K562 (cell line): ENCODE measurements around the gene RXYLT1. TPM values are rescaled to one million over a fixed set of nuclear protein-coding genes. Genes with fewer than 3 reads are reported as not detected.

ENCODE experiments used
- ATAC-seq: fragments of 200-7000 bp; cut with Tn5 transposase; 3 replicates; pipeline ENCODE4 v1.9.1; 2020; ENCODE audit warnings: moderate library complexity
- BruUV-seq: library from RNA; stranded (reverse); fragments of 400-500 nt; replicated peaks from 2 replicates; lab custom pipeline; 2021; lab: Mats Ljungman, UMichigan
- CTCF ChIA-PET: fragments of 300-600 bp; formaldehyde crosslinking; extraction: SDS; loops from one replicate; lab custom pipeline; 2021; ENCODE audit warnings: low intra/inter-chr PET ratio; lab: Yijun Ruan, JAX
- POLR2A ChIA-PET: fragments of 300-600, 350-650 bp; sonication (Branson Sonifier 250); formaldehyde crosslinking; extraction: SDS; loops from one replicate; lab custom pipeline; 2021; ENCODE audit warnings: antibody characterized with exemption, inconsistent platforms; lab: Yijun Ruan, JAX
- DNase-seq, 4 experiments: peaks; one replicate each; pipeline versions ENCODE4 v3.0.0 to v3.0.0-alpha.2; 2011 to 2018; ENCODE audit warnings: low spot score in 3 of 4, mixed read lengths in 3 of 4; ENCODE audit errors: extremely low read depth in 1 of 4
- FAIRE-seq: peaks from 2 replicates; lab custom pipeline; 2011; peaks lifted over from hg19 to GRCh38; lab: Jason Lieb, UNC
- H2AFZ ChIP-seq: 2 replicates; pipeline ENCODE4 v1.6.0; 2011; ENCODE audit warnings: low read depth, low read length, control low read depth, inconsistent platforms
- H3K27ac ChIP-seq: fragments of 200-600 bp; 3 replicates; pipeline ENCODE4 v1.8.0; 2011; ENCODE audit warnings: low read depth, mild to moderate bottlenecking, control low read depth, inconsistent platforms, low read length, moderate library complexity, mixed read lengths; ENCODE audit errors: extremely low read depth
- H3K27me3 ChIP-seq, 2 experiments: fragments of 300-600 bp in 1 of 2; 2 replicates in 1 of 2; 3 replicates in 1 of 2; pipeline versions ENCODE4 v1.6.0 to v1.8.0; 2011; ENCODE audit warnings: inconsistent platforms in 2 of 2, low read length in 2 of 2, mild to moderate bottlenecking in 1 of 2, mixed read lengths in 1 of 2, moderate library complexity in 1 of 2; ENCODE audit not compliant: control insufficient read depth in 2 of 2, insufficient read depth in 2 of 2
- H3K36me3 ChIP-seq: fragments of 300-600 bp; 3 replicates; pipeline ENCODE4 v1.8.0; 2011; ENCODE audit warnings: mild to moderate bottlenecking, low read length, inconsistent platforms; ENCODE audit not compliant: control insufficient read depth, insufficient read depth
- H3K4me1 ChIP-seq, 2 experiments: fragments of 200-600 bp in 1 of 2; replicated peaks in 1 of 2; 2 replicates in 1 of 2; 3 replicates in 1 of 2; pipeline versions ENCODE4 v1.5.1 to v1.8.0; 2011; ENCODE audit warnings: inconsistent platforms in 2 of 2, low read length in 2 of 2, mild to moderate bottlenecking in 1 of 2, mixed read lengths in 1 of 2, moderate library complexity in 1 of 2; ENCODE audit not compliant: control insufficient read depth in 2 of 2, insufficient read depth in 2 of 2
- H3K4me2 ChIP-seq: 2 replicates; pipeline ENCODE4 v1.6.1; 2011; ENCODE audit warnings: low read length, control low read depth, inconsistent platforms, mixed read lengths; ENCODE audit not compliant: insufficient read depth
- H3K4me3 ChIP-seq: fragments of 200-600 bp; sonication (generic), shearing (Covaris generic); 2 replicates; pipeline ENCODE4 v1.5.1; 2016; ENCODE audit warnings: control low read depth, inconsistent platforms
- H3K79me2 ChIP-seq: fragments of 200-600 bp; 3 replicates; pipeline ENCODE4 v1.8.0; 2011; ENCODE audit warnings: low read length, inconsistent platforms; ENCODE audit not compliant: control insufficient read depth, insufficient read depth
- H3K9ac ChIP-seq, 2 experiments: 2 replicates each; pipeline versions ENCODE4 v1.6.0 to v1.6.1; 2011; ENCODE audit warnings: low read depth in 2 of 2, low read length in 2 of 2, control low read depth in 1 of 2, inconsistent platforms in 1 of 2, mild to moderate bottlenecking in 1 of 2, mixed read lengths in 1 of 2; ENCODE audit not compliant: insufficient read depth in 1 of 2
- H3K9me1 ChIP-seq: one replicate; pipeline ENCODE4 v1.6.0; 2011; ENCODE audit warnings: inconsistent platforms, mild to moderate bottlenecking, low read length, moderate library complexity; ENCODE audit not compliant: control insufficient read depth, insufficient read depth
- H3K9me3 ChIP-seq: replicated peaks from 2 replicates; pipeline ENCODE4 v1.5.1; 2011; ENCODE audit warnings: low read depth, low read length, inconsistent platforms; ENCODE audit not compliant: control insufficient read depth, insufficient read depth
- H4K20me1 ChIP-seq: replicated peaks from 2 replicates; pipeline ENCODE4 v1.6.1; 2011; ENCODE audit warnings: low read length, inconsistent platforms, mixed read lengths; ENCODE audit not compliant: control insufficient read depth, insufficient read depth
- CBX8 ChIP-seq: fragments of 200-600 bp; sonication (generic); IDR thresholded peaks from 2 replicates; pipeline ENCODE4 v1.6.1; 2012; ENCODE audit warnings: borderline replicate concordance, mixed run types, low read depth, mild to moderate bottlenecking, moderate library complexity, mixed read lengths, low read length, control low read depth, inconsistent platforms; ENCODE audit not compliant: poor library complexity, severe bottlenecking; ENCODE audit errors: extremely low read depth
- CHCHD3 ChIP-seq: fragments of 250-450 bp; sonication (Bioruptor Pico); IDR thresholded peaks from 2 replicates; pipeline ENCODE4 v2.1.2; 2022; ENCODE audit warnings: mild to moderate bottlenecking
- EP300 ChIP-seq: IDR thresholded peaks from 2 replicates; pipeline ENCODE4 v1.6.1; 2012; ENCODE audit warnings: low read length, improper control_type of control experiment
- RB1 ChIP-seq: fragments of 450-650 bp; IDR thresholded peaks from 2 replicates; pipeline ENCODE4 v1.6.1; 2017; ENCODE audit warnings: low read depth, mild to moderate bottlenecking
- RFX1 ChIP-seq: fragments of 450-650 bp; IDR thresholded peaks from 2 replicates; pipeline ENCODE4 v1.6.1; 2016; ENCODE audit warnings: mild to moderate bottlenecking, moderate library complexity
- SMARCE1 ChIP-seq: fragments of 450-650 bp; IDR thresholded peaks from 2 replicates; pipeline ENCODE4 v1.7.1; 2016; ENCODE audit warnings: mild to moderate bottlenecking
- SPI1 ChIP-seq: IDR thresholded peaks from 2 replicates; pipeline ENCODE4 v1.6.1; 2011; ENCODE audit warnings: low read depth, low read length, control low read depth, borderline replicate concordance
- THRB ChIP-seq: fragments of 450-650 bp; formaldehyde crosslinking; conservative IDR thresholded peaks from 2 replicates; pipeline ENCODE4 v1.4.0; 2022; ENCODE audit warnings: mild to moderate bottlenecking, missing genetic modification characterization
- ZNF263 ChIP-seq: sonication (generic); formaldehyde crosslinking; IDR thresholded peaks from 2 replicates; pipeline ENCODE4 v1.8.0; 2022; ENCODE audit warnings: mild to moderate bottlenecking, missing genetic modification reagents, borderline replicate concordance
- WGBS: fragments of 100-300 bp; shearing (Covaris generic); methylation state at CpG from one replicate; pipeline ENCODE4 v1.1.6; 2016; ENCODE audit warnings: low coverage, mixed read lengths; ENCODE audit not compliant: insufficient coverage; ENCODE audit errors: missing lambda C conversion rate; 5-methylcytosine and 5-hydroxymethylcytosine counted together
- in situ Hi-C: fragments of 300-500 bp; cut with MboI; formaldehyde crosslinking; loops from 4 replicates; pipeline ENCODE4 v1.15.0; 2018; ENCODE audit warnings: inconsistent platforms, mixed read lengths
- intact Hi-C: fragments of 100-400 bp; cut with micrococcal nuclease; formaldehyde crosslinking; loops from 2 replicates; pipeline ENCODE4 v1.14.2; 2022
- polyA plus RNA-seq, 8 experiments: library from polyadenylated mRNA; depleted of rRNA in 4 of 8; stranded (reverse) in 5 of 8; unstranded in 3 of 8; fragments of >200 nt; fragmentation: Nextera tagmentation in 2 of 8; fragmentation: Illumina TruSeq in 1 of 8; extraction: Ambion mirVana in 2 of 8; extraction: Trizol in 1 of 8; gene quantifications; 2 replicates each; pipeline versions ENCODE4 v1.2.1 to v1.2.3, GENCODE V29; 2011 to 2014; ENCODE audit warnings: inconsistent platforms in 1 of 8, missing spikeins in 1 of 8
- total RNA-seq, 7 experiments: library from RNA; depleted of rRNA in 6 of 7; stranded (reverse); fragments of >200 nt in 6 of 7; fragmentation: Illumina TruSeq in 2 of 7; extraction: Trizol in 2 of 7; gene quantifications; 2 replicates each; pipeline versions ENCODE4 v1.2.1 to v1.2.3, GENCODE V29; 2011 to 2021; ENCODE audit warnings: low replicate concordance in 1 of 7

The RXYLT1 gene
- total and polyA plus RNA-seq, 9 of the 15 experiments (the other 6 are each of a cell fraction or from before 2014, with no cell fraction given) = 6.7 to 26.5 (median 20.9) TPM

DNA sequence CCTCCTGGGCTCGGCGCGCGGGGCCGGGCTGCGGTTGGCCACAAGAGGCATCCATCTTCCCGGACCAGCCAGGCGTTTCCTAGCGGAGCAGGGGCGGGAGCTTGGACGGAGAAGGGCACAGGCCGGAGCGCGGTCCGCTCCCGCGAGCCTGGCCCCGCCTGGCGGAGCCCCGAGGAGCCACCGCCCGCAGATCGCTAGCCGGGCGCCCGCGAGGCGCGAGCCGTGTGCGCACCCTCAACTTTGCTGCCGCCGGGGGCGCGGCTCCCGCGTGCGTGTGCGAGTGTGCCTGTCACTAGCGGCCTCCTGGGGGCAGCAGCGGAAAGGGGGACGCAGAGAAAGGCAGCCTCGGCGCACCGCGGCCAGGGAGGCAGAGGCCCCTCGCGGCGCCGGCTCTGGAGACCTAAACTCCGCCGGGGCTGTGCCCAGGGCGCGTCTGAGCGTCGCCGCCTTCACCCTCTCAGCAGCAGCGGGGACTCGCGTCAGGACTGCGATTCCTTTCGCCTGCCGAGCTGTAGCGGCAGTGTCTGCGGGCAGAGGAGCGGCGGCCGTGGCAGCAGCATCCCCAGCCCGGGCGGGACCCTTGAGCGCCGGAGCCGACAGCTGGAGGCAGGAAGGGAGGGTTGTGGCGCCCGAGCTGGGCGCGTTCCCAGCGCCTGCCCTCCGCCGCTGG is 64.1 kb downstream of the RXYLT1 start (continued):
- TF ChIP-seq SMARCE1 = no peak
- TF ChIP-seq RFX1 = no peak
- peak; percentile 95 for TF ChIP-seq RB1

GRCh38 chr12:63844391-63845341 is 65.0 kb downstream of the RXYLT1 start, which contains the start of gene SRGAP1:
Gene SRGAP1, plus strand, starts transcription at chr12:63844700. Its CDS starts 117 bp downstream, at chr12:63844817.
- H3K9ac ChIP-seq = peak within 1 kb of the TSS; percentile 25 to 88; a peak in 3 of 4 replicates
- ATAC-seq (peak; percentile 35), FAIRE-seq (no peak), DNase-seq (peak; percentile 18 to 27 (median 24))
- peak within 1 kb of the TSS; percentile 97 for H2AFZ ChIP-seq
- peak within 1 kb of the TSS; percentile 87 for H3K4me2 ChIP-seq
- H3K4me1 ChIP-seq = peaks cover 6 to 18% of the 10 kb centered on the region in 2 experiments; a peak in 4 of 5 replicates
- no peak within 1 kb of the TSS; the same call in 2 of the 3 replicates for H3K27ac ChIP-seq
- BruUV-seq = no TSS peak
- no peaks in the 10 kb centered on the region for H4K20me1 ChIP-seq
- intact Hi-C loops (loop anchor here (10.0 kb wide), 1 partner anchor 110 kb away; no protein-coding TSS in a partner anchor), in situ Hi-C loops (loop anchor here (25.0 kb wide), 1 partner anchor 543 kb away; the partner anchor contains the start of gene C12orf56)
- TF ChIP-seq CBX8 (peak; percentile 32), CHCHD3 (CRISPR knock-in tag) (no peak), SPI1 (0 out of 2 replicates have a peak, but pooled peaks have one; percentile 8), ZNF263 (CRISPR knock-in tag) (peak; percentile 93), EP300 (no peak), THRB (CRISPR knock-in tag) (no peak)
- ChIA-PET POLR2A (no interaction called here), CTCF (interaction anchor here (2.3 kb wide), 1 partner anchor 411 kb away, joined by 15 read pairs; no protein-coding TSS in a partner anchor)
- H3K79me2 ChIP-seq = no peaks in the 10 kb centered on the region
- H3K9me3 ChIP-seq = no peaks in the 10 kb centered on the region
- 7% methylated on average over 50 of the region's 52 CpGs for WGBS
- peaks cover 25% of the 10 kb centered on the region in 2 experiments; a peak in 4 of 5 replicates for H3K27me3 ChIP-seq
- no peaks in the 10 kb centered on the region for H3K36me3 ChIP-seq
- peak within 1 kb of the TSS; percentile 50 for H3K4me3 ChIP-seq
- H3K9me1 ChIP-seq = no peaks in the 10 kb centered on the region
